AG04450 (cell line): ENCODE data around the gene ARHGAP23. TPM values are rescaled to one million over a fixed set of nuclear protein-coding genes. Genes with fewer than 3 reads are reported as not detected.

Source experiments
- CTCF ChIA-PET: fragments of 300-600, 350-600 bp; formaldehyde crosslinking; extraction: SDS; loops from one replicate; lab custom pipeline; 2022; ENCODE audit warnings: antibody characterized with exemption, inconsistent platforms; lab: Charles Lee
- POLR2A ChIA-PET: fragments of 350-600 bp; formaldehyde crosslinking; extraction: SDS; loops from one replicate; lab custom pipeline; 2021; ENCODE audit warnings: antibody characterized with exemption, inconsistent platforms; lab: Yijun Ruan, JAX
- DNase-seq: peaks from one replicate; pipeline ENCODE4 v3.0.0-alpha.2; 2011; ENCODE audit warnings: low read depth, low spot score
- H3K27ac ChIP-seq: one replicate; pipeline ENCODE4 v1.5.1; 2012; ENCODE audit warnings: low read depth, low read length, control low read depth
- H3K27me3 ChIP-seq: one replicate; pipeline ENCODE4 v1.6.0; 2012; ENCODE audit warnings: low read length; ENCODE audit not compliant: control insufficient read depth, insufficient read depth
- H3K4me3 ChIP-seq: 2 replicates; pipeline ENCODE4 v1.5.1; 2011; ENCODE audit warnings: mild to moderate bottlenecking, low read depth, low read length, control low read depth
- H3K9me3 ChIP-seq: 2 replicates; pipeline ENCODE4 v1.5.1; 2012; ENCODE audit warnings: low read length; ENCODE audit not compliant: control insufficient read depth, insufficient read depth
- polyA plus RNA-seq: library from polyadenylated mRNA; depleted of rRNA; stranded (reverse); fragments of >200 nt; gene quantifications from 2 replicates; pipeline ENCODE4 v1.2.3, GENCODE V29; 2011
- TF ChIP-seq, protein P1 (sequence below): IDR thresholded peaks from 2 replicates; pipeline ENCODE4 v1.5.1; 2011; ENCODE audit warnings: low read depth, low read length, control low read depth, inconsistent platforms

Gene ARHGAP23
- polyA plus RNA-seq, 1 experiment = 14.1 TPM

DNA sequence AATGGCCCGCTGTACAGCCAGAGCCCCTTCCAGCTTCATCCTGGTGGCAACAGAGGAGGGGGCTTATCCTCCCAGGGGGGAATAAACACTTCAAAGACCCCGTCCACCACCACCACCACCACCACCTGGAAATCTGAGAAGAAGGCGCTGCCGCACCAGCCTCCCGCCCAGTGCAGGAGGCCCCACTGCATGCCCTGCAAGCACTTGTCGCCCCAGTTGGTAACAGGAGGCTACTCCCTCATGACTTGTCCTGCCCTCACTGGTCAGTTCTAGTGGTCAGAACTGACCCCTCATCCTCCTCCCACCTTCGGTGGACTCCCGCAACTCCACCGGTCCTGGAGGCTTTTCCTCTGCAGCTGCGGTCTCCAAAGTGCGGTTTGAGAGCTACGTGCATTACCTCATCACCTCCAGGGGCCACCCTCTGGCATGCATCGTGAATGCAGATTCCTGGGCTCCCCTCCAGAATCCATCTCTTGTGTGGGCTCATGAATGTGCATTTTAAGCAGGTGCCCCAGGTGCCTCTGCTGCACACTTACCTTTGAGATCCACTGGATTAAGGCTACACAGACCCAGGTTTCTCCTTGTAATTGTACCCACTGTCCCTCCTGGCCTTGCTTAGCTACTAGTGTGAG, 105.7 kb downstream of the ARHGAP23 start:
- Histone ChIP-seq H3K4me3 (no peak overlapping the region), H3K27me3 (peaks cover 32% of the 10 kb centered on the region), H3K9me3 (no peaks in the 10 kb centered on the region), H3K27ac (no peak overlapping the region)
- TF ChIP-seq, protein P1, sequence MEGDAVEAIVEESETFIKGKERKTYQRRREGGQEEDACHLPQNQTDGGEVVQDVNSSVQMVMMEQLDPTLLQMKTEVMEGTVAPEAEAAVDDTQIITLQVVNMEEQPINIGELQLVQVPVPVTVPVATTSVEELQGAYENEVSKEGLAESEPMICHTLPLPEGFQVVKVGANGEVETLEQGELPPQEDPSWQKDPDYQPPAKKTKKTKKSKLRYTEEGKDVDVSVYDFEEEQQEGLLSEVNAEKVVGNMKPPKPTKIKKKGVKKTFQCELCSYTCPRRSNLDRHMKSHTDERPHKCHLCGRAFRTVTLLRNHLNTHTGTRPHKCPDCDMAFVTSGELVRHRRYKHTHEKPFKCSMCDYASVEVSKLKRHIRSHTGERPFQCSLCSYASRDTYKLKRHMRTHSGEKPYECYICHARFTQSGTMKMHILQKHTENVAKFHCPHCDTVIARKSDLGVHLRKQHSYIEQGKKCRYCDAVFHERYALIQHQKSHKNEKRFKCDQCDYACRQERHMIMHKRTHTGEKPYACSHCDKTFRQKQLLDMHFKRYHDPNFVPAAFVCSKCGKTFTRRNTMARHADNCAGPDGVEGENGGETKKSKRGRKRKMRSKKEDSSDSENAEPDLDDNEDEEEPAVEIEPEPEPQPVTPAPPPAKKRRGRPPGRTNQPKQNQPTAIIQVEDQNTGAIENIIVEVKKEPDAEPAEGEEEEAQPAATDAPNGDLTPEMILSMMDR = no peak
- ChIA-PET CTCF (interaction anchor here (0.9 kb wide), 1 partner anchor 24 kb away, joined by 4 read pairs; no protein-coding TSS in a partner anchor), POLR2A (no interaction called here)
- DNase-seq = no peak

DNA sequence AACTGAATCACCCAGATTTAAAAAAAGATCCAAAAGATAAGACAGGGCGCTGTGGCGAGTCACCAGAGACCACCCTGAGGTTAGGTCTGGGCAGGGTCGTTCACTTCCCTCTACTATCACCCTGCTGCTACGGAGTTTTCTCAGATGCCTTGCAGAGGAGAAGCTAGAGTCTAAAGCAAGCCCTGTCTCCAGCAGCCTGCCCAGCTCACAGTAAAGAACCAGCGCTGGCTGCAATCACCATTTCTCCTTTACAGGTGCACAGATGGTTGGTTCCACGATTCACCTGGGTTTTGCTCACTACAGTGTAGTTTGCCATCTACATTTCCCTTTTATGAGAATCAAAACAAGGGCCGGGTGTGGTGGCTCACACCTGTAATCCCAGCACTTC, 106.2 kb downstream of the ARHGAP23 start:
- TF ChIP-seq, protein P1 = no peak
- ChIA-PET CTCF (no interaction called here), POLR2A (no interaction called here)
- no peak overlapping the region for H3K27ac ChIP-seq
- no peak overlapping the region for H3K4me3 ChIP-seq
- peaks cover 32% of the 10 kb centered on the region for H3K27me3 ChIP-seq
- DNase-seq = no peak
- H3K9me3 ChIP-seq = no peaks in the 10 kb centered on the region

DNA sequence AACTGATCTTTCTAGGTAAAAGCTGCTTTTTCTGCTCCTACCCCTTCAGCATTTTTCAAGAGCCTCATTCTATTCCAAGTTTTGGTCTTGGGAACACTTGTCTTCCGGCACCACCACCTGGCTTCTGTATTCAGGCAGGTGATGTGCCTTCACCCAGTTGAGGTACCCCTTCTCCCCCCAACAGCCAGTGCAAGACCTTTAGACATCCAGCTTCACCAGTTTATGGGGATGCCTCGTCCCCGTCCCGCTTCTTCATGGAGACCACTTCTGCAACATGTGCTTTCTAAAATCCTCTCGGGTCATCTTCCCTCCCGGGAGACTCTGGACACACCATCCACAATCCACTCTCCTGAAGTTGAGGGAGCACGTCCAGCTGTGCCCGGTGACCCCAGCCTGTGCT, 107.6 kb downstream of the ARHGAP23 start:
- TF ChIP-seq, protein P1 = no peak
- POLR2A ChIA-PET = no interaction called here
- DNase-seq = no peak
- Histone ChIP-seq H3K9me3 (no peaks in the 10 kb centered on the region), H3K27ac (no peak overlapping the region), H3K4me3 (no peak overlapping the region), H3K27me3 (peaks cover 34% of the 10 kb centered on the region)
- CTCF ChIA-PET = interaction anchor here (0.5 to 3.0 kb wide), 2 partner anchors 8 to 22 kb away, joined by 15 to 16 read pairs; no protein-coding TSS in a partner anchor

DNA sequence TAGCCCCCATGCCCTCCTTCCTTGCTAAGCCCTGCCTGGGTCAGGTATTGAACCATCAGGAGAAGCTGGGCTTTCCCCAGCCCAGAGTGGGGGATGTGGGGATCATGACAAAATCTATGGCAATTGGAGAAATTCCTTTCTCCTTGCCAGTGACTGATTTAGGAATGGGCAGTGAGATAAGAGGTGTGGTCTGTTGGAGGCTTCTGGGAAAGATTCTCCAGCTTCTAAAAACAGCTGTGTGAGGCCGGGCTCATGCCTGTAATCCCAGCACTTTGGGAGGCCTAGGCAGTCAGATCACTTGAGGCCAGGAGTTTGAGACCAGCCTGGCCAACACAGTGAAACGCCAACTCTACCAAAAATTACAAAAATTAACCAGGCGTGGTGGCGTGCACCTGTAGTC, 108.4 kb downstream of the ARHGAP23 start:
- no peaks in the 10 kb centered on the region for H3K9me3 ChIP-seq

DNA sequence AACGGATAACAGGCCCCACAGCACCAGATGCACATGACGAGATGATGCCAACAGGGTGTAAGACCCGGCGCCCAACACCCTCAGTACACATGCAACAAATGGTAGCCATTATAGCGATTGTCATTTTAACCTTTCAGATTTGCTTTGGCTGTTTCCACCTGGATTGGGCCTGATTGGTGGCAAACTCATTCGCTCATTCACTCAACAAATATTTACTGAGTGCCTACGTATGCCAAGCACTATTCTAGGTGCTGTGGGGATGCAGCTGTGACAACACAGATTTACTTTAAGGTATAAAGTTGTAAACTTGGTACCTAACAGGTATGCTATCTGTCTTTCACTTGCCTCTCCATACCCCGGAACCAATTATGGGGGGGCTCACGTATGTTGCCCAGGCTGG, 110.6 kb downstream of the ARHGAP23 start:
- TF ChIP-seq, protein P1 = no peak
- no peak overlapping the region for H3K4me3 ChIP-seq
- H3K9me3 ChIP-seq = no peaks in the 10 kb centered on the region; the same call in 1 of the 2 replicates
- ChIA-PET POLR2A (no interaction called here), CTCF (interaction anchor here (2.8 to 3.0 kb wide), 2 partner anchors 19 kb away, joined by 11 to 15 read pairs; no protein-coding TSS in a partner anchor)
- H3K27me3 ChIP-seq = peaks cover 32% of the 10 kb centered on the region
- no peak overlapping the region for H3K27ac ChIP-seq
- no peak for DNase-seq

More for the DNA sequence above, 108.4 kb downstream of the ARHGAP23 start:
- peaks cover 36% of the 10 kb centered on the region for H3K27me3 ChIP-seq
- H3K4me3 ChIP-seq = no peak overlapping the region
- CTCF ChIA-PET = interaction anchor here (0.8 to 3.0 kb wide), 5 partner anchors 14 to 188 kb away, joined by 3 to 15 read pairs (median 5); no protein-coding TSS in a partner anchor
- H3K27ac ChIP-seq = no peak overlapping the region
- POLR2A ChIA-PET = no interaction called here
- DNase-seq = no peak
- TF ChIP-seq, protein P1 = no peak
